ENCODE measurements around the gene DNAH3. TPM values are rescaled to one million over a fixed set of nuclear protein-coding genes. Genes with fewer than 3 reads are reported as not detected.

Gene DNAH3
- total and polyA plus RNA-seq, 2 experiments from 2014 or later, result 0.70 to 1.3 TPM

GRCh38 chr16:21072976-21073375 is 77.7 kb downstream of the DNAH3 start:
- Mint-ChIP-seq H3K27ac (no peak overlapping the region), H3K4me3 (no peak overlapping the region), H3K9me3 (peaks cover 5% of the 10 kb centered on the region; the same call in 1 of the 3 replicates), H3K27me3 (ENCODE audit: insufficient read depth, low read depth, poor library complexity) (no peaks in the 10 kb centered on the region), H3K4me1 (no peaks in the 10 kb centered on the region), H3K36me3 (ENCODE audit: low read depth) (no peaks in the 10 kb centered on the region)
- no peak overlapping the region for H3K4me2 ChIP-seq
- H3K4me1 ChIP-seq (ENCODE audit: insufficient read depth), result no peaks in the 10 kb centered on the region
- H3K27me3 ChIP-seq (ENCODE audit: insufficient read depth), result no peaks in the 10 kb centered on the region
- no peaks in the 10 kb centered on the region for H3K36me3 ChIP-seq (ENCODE audit: insufficient read depth)
- H4K20me1 ChIP-seq (replicated peaks; ENCODE audit: insufficient read depth), result no peaks in the 10 kb centered on the region
- ATAC-seq (no peak), DNase-seq (ENCODE audit: low spot score) (no peak)
- H3F3A ChIP-seq (replicated peaks; ENCODE audit: low read depth), result no peaks in the 10 kb centered on the region
- TF ChIP-seq CREB1 (CRISPR knock-in tag; IDR thresholded peaks at IDR 0.05; ENCODE audit: low read depth) (no peak), POLR2AphosphoS5 (IDR thresholded peaks at IDR 0.05; ENCODE audit: low read depth) (no peak), CTCF (conservative IDR thresholded peaks at IDR 0.05; ENCODE audit: low read depth in 2 of 2) (no peak), ZNF114 (CRISPR knock-in tag; IDR thresholded peaks at IDR 0.05) (no peak), EZH2phosphoT487 (IDR thresholded peaks at IDR 0.05; ENCODE audit: unreplicated experiment) (no peak), JUNB (IDR thresholded peaks at IDR 0.05; ENCODE audit: unreplicated experiment) (no peak), NANOG (IDR thresholded peaks at IDR 0.05; ENCODE audit: borderline replicate concordance) (no peak), STAT1 (IDR thresholded peaks at IDR 0.05; ENCODE audit: unreplicated experiment) (no peak), EZH2 (IDR thresholded peaks at IDR 0.05; ENCODE audit: low read depth, unreplicated experiment) (no peak), REST (IDR thresholded peaks at IDR 0.05; ENCODE audit: unreplicated experiment) (no peak), ZNF331 (CRISPR knock-in tag; IDR thresholded peaks at IDR 0.05; ENCODE audit: low read depth) (no peak)
- TF ChIP-seq, protein P1, sequence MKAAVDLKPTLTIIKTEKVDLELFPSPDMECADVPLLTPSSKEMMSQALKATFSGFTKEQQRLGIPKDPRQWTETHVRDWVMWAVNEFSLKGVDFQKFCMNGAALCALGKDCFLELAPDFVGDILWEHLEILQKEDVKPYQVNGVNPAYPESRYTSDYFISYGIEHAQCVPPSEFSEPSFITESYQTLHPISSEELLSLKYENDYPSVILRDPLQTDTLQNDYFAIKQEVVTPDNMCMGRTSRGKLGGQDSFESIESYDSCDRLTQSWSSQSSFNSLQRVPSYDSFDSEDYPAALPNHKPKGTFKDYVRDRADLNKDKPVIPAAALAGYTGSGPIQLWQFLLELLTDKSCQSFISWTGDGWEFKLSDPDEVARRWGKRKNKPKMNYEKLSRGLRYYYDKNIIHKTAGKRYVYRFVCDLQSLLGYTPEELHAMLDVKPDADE (IDR thresholded peaks at IDR 0.05), result no peak
- TF ChIP-seq, protein P2, sequence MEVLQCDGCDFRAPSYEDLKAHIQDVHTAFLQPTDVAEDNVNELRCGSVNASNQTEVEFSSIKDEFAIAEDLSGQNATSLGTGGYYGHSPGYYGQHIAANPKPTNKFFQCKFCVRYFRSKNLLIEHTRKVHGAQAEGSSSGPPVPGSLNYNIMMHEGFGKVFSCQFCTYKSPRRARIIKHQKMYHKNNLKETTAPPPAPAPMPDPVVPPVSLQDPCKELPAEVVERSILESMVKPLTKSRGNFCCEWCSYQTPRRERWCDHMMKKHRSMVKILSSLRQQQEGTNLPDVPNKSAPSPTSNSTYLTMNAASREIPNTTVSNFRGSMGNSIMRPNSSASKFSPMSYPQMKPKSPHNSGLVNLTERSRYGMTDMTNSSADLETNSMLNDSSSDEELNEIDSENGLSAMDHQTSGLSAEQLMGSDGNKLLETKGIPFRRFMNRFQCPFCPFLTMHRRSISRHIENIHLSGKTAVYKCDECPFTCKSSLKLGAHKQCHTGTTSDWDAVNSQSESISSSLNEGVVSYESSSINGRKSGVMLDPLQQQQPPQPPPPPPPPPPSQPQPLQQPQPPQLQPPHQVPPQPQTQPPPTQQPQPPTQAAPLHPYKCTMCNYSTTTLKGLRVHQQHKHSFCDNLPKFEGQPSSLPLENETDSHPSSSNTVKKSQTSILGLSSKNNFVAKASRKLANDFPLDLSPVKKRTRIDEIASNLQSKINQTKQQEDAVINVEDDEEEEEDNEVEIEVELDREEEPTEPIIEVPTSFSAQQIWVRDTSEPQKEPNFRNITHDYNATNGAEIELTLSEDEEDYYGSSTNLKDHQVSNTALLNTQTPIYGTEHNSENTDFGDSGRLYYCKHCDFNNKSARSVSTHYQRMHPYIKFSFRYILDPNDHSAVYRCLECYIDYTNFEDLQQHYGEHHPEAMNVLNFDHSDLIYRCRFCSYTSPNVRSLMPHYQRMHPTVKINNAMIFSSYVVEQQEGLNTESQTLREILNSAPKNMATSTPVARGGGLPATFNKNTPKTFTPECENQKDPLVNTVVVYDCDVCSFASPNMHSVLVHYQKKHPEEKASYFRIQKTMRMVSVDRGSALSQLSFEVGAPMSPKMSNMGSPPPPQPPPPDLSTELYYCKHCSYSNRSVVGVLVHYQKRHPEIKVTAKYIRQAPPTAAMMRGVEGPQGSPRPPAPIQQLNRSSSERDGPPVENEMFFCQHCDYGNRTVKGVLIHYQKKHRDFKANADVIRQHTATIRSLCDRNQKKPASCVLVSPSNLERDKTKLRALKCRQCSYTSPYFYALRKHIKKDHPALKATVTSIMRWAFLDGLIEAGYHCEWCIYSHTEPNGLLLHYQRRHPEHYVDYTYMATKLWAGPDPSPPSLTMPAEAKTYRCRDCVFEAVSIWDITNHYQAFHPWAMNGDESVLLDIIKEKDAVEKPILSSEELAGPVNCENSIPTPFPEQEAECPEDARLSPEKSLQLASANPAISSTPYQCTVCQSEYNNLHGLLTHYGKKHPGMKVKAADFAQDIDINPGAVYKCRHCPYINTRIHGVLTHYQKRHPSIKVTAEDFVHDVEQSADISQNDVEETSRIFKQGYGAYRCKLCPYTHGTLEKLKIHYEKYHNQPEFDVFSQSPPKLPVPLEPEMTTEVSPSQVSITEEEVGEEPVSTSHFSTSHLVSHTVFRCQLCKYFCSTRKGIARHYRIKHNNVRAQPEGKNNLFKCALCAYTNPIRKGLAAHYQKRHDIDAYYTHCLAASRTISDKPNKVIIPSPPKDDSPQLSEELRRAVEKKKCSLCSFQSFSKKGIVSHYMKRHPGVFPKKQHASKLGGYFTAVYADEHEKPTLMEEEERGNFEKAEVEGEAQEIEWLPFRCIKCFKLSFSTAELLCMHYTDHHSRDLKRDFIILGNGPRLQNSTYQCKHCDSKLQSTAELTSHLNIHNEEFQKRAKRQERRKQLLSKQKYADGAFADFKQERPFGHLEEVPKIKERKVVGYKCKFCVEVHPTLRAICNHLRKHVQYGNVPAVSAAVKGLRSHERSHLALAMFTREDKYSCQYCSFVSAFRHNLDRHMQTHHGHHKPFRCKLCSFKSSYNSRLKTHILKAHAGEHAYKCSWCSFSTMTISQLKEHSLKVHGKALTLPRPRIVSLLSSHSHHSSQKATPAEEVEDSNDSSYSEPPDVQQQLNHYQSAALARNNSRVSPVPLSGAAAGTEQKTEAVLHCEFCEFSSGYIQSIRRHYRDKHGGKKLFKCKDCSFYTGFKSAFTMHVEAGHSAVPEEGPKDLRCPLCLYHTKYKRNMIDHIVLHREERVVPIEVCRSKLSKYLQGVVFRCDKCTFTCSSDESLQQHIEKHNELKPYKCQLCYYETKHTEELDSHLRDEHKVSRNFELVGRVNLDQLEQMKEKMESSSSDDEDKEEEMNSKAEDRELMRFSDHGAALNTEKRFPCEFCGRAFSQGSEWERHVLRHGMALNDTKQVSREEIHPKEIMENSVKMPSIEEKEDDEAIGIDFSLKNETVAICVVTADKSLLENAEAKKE (CRISPR knock-in tag; IDR thresholded peaks at IDR 0.05), result no peak
- no peak overlapping the region for H3K4me3 ChIP-seq
- H3K79me2 ChIP-seq (replicated peaks; ENCODE audit: insufficient read depth), result no peaks in the 10 kb centered on the region
- H2AFZ ChIP-seq, result no peak overlapping the region
- no peaks in the 10 kb centered on the region for H3K9me2 ChIP-seq (ENCODE audit: insufficient read depth)
- H3K27ac ChIP-seq (ENCODE audit: low read depth), result no peak overlapping the region

Measured in GM23338 (cell line).